HEK293 (cell line): ENCODE measurements around the gene PCNX4.

Source experiments
- SALL2 ChIP-seq: fragments of 450-650 bp; formaldehyde crosslinking; IDR thresholded peaks from 2 replicates; pipeline ENCODE4 v1.5.0; 2017; ENCODE audit warnings: missing biosample characterization, mild to moderate bottlenecking, missing genetic modification characterization, borderline replicate concordance
- TSHZ1 ChIP-seq: fragments of 450-650 bp; formaldehyde crosslinking; IDR thresholded peaks from 2 replicates; pipeline ENCODE4 v1.5.1; 2016; ENCODE audit warnings: missing biosample characterization, missing genetic modification characterization, borderline replicate concordance
- ZNF175 ChIP-seq: fragments of 450-650 bp; formaldehyde crosslinking; IDR thresholded peaks from 2 replicates; pipeline ENCODE4 v1.5.1; 2016; ENCODE audit warnings: missing biosample characterization, missing genetic modification characterization
- ZNF830 ChIP-seq: fragments of 450-650 bp; IDR thresholded peaks from 2 replicates; pipeline ENCODE4 v1.5.0; 2018; ENCODE audit warnings: missing biosample characterization, missing genetic modification characterization, low read depth, mild to moderate bottlenecking, moderate library complexity
- ZNF837 ChIP-seq: fragments of 450-650 bp; formaldehyde crosslinking; IDR thresholded peaks from 2 replicates; pipeline ENCODE4 v1.5.1; 2016; ENCODE audit warnings: missing biosample characterization, missing genetic modification characterization
- ZXDB ChIP-seq: fragments of 450-650 bp; formaldehyde crosslinking; IDR thresholded peaks from 2 replicates; pipeline ENCODE4 v1.5.1; 2016; ENCODE audit warnings: missing biosample characterization, missing genetic modification characterization
- TF ChIP-seq, protein P1 (sequence below): fragments of 450-650 bp; formaldehyde crosslinking; IDR thresholded peaks from 2 replicates; pipeline ENCODE4 v1.5.1; 2016; ENCODE audit warnings: missing biosample characterization, missing genetic modification characterization

DNA sequence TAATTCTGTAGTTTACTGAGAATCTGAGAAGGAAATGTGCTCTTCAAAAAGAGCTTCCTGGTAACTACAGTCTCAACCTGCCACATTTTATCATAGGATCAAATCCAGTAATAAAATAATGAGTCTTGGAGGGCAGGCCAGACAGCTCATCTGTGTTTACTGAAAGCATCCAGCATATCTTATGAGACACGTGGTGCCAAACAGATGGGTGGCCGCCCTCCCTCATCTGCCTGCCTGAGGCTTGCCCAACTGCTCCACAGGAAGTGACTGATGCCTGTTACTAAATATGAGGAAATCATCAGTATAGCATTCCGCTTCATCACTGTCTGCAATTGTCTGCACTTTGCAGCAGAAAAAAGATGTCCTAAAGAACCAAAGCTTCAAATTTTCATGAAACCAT, 60.0 kb downstream of the PCNX4 start:
- TF ChIP-seq ZNF175 (tag by site-specific recombination) (no peak), TSHZ1 (tag by site-specific recombination) (no peak), ZXDB (tag by site-specific recombination) (no peak), SALL2 (tag by site-specific recombination) (no peak), ZNF830 (tag by site-specific recombination) (no peak), ZNF837 (tag by site-specific recombination) (no peak)
- TF ChIP-seq, protein P1, sequence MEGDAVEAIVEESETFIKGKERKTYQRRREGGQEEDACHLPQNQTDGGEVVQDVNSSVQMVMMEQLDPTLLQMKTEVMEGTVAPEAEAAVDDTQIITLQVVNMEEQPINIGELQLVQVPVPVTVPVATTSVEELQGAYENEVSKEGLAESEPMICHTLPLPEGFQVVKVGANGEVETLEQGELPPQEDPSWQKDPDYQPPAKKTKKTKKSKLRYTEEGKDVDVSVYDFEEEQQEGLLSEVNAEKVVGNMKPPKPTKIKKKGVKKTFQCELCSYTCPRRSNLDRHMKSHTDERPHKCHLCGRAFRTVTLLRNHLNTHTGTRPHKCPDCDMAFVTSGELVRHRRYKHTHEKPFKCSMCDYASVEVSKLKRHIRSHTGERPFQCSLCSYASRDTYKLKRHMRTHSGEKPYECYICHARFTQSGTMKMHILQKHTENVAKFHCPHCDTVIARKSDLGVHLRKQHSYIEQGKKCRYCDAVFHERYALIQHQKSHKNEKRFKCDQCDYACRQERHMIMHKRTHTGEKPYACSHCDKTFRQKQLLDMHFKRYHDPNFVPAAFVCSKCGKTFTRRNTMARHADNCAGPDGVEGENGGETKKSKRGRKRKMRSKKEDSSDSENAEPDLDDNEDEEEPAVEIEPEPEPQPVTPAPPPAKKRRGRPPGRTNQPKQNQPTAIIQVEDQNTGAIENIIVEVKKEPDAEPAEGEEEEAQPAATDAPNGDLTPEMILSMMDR (tag by site-specific recombination) = no peak
